H1 (cell line): ENCODE measurements around the gene GCM1. TPM values are rescaled to one million over a fixed set of nuclear protein-coding genes. Genes with fewer than 3 reads are reported as not detected.

Experiments used
- ATF2 ChIP-seq: IDR thresholded peaks from 2 replicates; pipeline ENCODE4 v1.6.1; 2012; ENCODE audit warnings: low read length, inconsistent platforms
- RFX5 ChIP-seq: IDR thresholded peaks from 2 replicates; pipeline ENCODE4 v1.6.1; 2011; ENCODE audit warnings: low read depth, low read length, improper control_type of control experiment, borderline replicate concordance
- TBP ChIP-seq: IDR thresholded peaks from 2 replicates; pipeline ENCODE4 v1.6.1; 2011; ENCODE audit warnings: low read depth, low read length, improper control_type of control experiment
- USF2 ChIP-seq: IDR thresholded peaks from 2 replicates; pipeline ENCODE4 v1.6.1; 2011; ENCODE audit warnings: low read length, improper control_type of control experiment
- polyA plus RNA-seq, 7 experiments: library from polyadenylated mRNA; depleted of rRNA in 3 of 7; stranded (reverse) in 5 of 7; unstranded in 2 of 7; fragments of >200 nt in 5 of 7; fragments of 200-250 nt in 2 of 7; gene quantifications; 1 replicate in 5 of 7; 2 replicates in 1 of 7; 4 replicates in 1 of 7; pipeline versions ENCODE4 v1.2.1 to v1.2.3, GENCODE V29; 2011 to 2013; ENCODE audit warnings: missing spikeins in 2 of 7, mixed read lengths in 2 of 7
- total RNA-seq: library from RNA; stranded (reverse); fragmentation: NEBNext Ultra II Directional; extraction: Animal tissue kit (Norgen Biotek cat#: 25700); gene quantifications from 2 replicates; pipeline ENCODE4 v1.2.1, GENCODE V29; 2021

GCM1 gene
- total and polyA plus RNA-seq, 2 of the 8 experiments (the other 6 are each of a cell fraction or from before 2014, with no cell fraction given), result not detected

- TF ChIP-seq USF2, result no peak
- TF ChIP-seq TBP, result no peak
- TF ChIP-seq ATF2, result no peak
- TF ChIP-seq RFX5, result no peak
Observed at GRCh38 chr6:53115113-53115512, 33.5 kb downstream of the GCM1 start (continued).
